HepG2 (cell line): ENCODE results near the gene YEATS2.

Experiments
- ATF6 ChIP-seq: sonication (generic); formaldehyde crosslinking; conservative IDR thresholded peaks from 2 replicates; pipeline ENCODE4 v1.4.0; 2020; ENCODE audit warnings: missing genetic modification reagents
- CBX1 ChIP-seq: IDR thresholded peaks from one replicate; pipeline ENCODE4 v1.6.1; 2016; ENCODE audit warnings: antibody characterized with exemption, low read depth
- GABPA ChIP-seq, 2 experiments: IDR thresholded peaks; 2 replicates each; pipeline ENCODE4 v1.6.1; 2011 to 2016; ENCODE audit warnings: low read depth in 2 of 2, low read length in 1 of 2, missing biosample characterization in 1 of 2, missing genetic modification characterization in 1 of 2
- JDP2 ChIP-seq: sonication (generic); formaldehyde crosslinking; IDR thresholded peaks from 2 replicates; pipeline ENCODE4 v1.8.1; 2022; ENCODE audit warnings: missing genetic modification reagents, borderline replicate concordance
- JUND ChIP-seq: sonication (generic); formaldehyde crosslinking; IDR thresholded peaks from 2 replicates; pipeline ENCODE4 v1.8.0; 2022; ENCODE audit warnings: mild to moderate bottlenecking, missing genetic modification reagents
- NFYB ChIP-seq: sonication (generic); formaldehyde crosslinking; IDR thresholded peaks from 2 replicates; pipeline ENCODE4 v1.4.0; 2020; ENCODE audit warnings: missing genetic modification reagents
- POLR2A ChIP-seq, 2 experiments: IDR thresholded peaks; 2 replicates each; pipeline ENCODE4 v1.6.1; 2011; ENCODE audit warnings: low read depth in 2 of 2, low read length in 2 of 2, mild to moderate bottlenecking in 1 of 2, moderate library complexity in 1 of 2; ENCODE audit not compliant: insufficient read depth in 1 of 2
- POLR2AphosphoS5 ChIP-seq: IDR thresholded peaks from 2 replicates; pipeline ENCODE4 v1.6.1; 2012; ENCODE audit warnings: low read depth, low read length
- SP1 ChIP-seq, 2 experiments: fragments of 450-650 bp in 1 of 2; sonication (generic) in 1 of 2; formaldehyde crosslinking in 1 of 2; IDR thresholded peaks; 2 replicates each; pipeline versions ENCODE4 v1.4.0 to v1.6.1; 2016 to 2020; ENCODE audit warnings: missing genetic modification reagents in 1 of 2
- ZBTB26 ChIP-seq: IDR thresholded peaks from 2 replicates; pipeline ENCODE4 v1.6.1; 2016; ENCODE audit warnings: missing compliant biosample characterization, missing genetic modification reagents, borderline replicate concordance
- ZNF772 ChIP-seq: sonication (generic); formaldehyde crosslinking; IDR thresholded peaks from 2 replicates; pipeline ENCODE4 v1.5.0; 2020; ENCODE audit warnings: mild to moderate bottlenecking, missing genetic modification reagents

GRCh38 chr3:183781246-183781645 lies 83.6 kb downstream of the YEATS2 start:
- TF ChIP-seq POLR2A (IDR thresholded peaks at IDR 0.05; ENCODE audit: insufficient read depth in 1 of 2, low read depth in 2 of 2, low read length in 2 of 2) (no peak), JUND (CRISPR knock-in tag) (no peak), GABPA (IDR thresholded peaks at IDR 0.05; ENCODE audit: low read depth, low read length) (no peak), GABPA (CRISPR knock-in tag; IDR thresholded peaks at IDR 0.05; ENCODE audit: low read depth) (no peak), ZNF772 (CRISPR knock-in tag) (no peak), NFYB (CRISPR knock-in tag) (no peak), POLR2AphosphoS5 (no peak), JDP2 (CRISPR knock-in tag) (no peak), ZBTB26 (CRISPR knock-in tag) (no peak), CBX1 (no peak), SP1 (IDR thresholded peaks at IDR 0.05) (no peak), SP1 (CRISPR knock-in tag; IDR thresholded peaks at IDR 0.05) (no peak), ATF6 (CRISPR knock-in tag) (no peak)
